G401.6 (cell line): Measurements from ENCODE around the gene RC3H2.

ENCODE experiments used
- FAIRE-seq: peaks from 2 replicates; lab custom pipeline; 2012; peaks lifted over from hg19 to GRCh38; lab: Jason Lieb, UNC

RC3H2 gene, protein sequence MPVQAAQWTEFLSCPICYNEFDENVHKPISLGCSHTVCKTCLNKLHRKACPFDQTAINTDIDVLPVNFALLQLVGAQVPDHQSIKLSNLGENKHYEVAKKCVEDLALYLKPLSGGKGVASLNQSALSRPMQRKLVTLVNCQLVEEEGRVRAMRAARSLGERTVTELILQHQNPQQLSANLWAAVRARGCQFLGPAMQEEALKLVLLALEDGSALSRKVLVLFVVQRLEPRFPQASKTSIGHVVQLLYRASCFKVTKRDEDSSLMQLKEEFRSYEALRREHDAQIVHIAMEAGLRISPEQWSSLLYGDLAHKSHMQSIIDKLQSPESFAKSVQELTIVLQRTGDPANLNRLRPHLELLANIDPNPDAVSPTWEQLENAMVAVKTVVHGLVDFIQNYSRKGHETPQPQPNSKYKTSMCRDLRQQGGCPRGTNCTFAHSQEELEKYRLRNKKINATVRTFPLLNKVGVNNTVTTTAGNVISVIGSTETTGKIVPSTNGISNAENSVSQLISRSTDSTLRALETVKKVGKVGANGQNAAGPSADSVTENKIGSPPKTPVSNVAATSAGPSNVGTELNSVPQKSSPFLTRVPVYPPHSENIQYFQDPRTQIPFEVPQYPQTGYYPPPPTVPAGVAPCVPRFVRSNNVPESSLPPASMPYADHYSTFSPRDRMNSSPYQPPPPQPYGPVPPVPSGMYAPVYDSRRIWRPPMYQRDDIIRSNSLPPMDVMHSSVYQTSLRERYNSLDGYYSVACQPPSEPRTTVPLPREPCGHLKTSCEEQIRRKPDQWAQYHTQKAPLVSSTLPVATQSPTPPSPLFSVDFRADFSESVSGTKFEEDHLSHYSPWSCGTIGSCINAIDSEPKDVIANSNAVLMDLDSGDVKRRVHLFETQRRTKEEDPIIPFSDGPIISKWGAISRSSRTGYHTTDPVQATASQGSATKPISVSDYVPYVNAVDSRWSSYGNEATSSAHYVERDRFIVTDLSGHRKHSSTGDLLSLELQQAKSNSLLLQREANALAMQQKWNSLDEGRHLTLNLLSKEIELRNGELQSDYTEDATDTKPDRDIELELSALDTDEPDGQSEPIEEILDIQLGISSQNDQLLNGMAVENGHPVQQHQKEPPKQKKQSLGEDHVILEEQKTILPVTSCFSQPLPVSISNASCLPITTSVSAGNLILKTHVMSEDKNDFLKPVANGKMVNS

GRCh38 chr9:122904823-122905710, at the start of gene RC3H2:
RC3H2 (minus strand) TSS chr9:122905359; CDS start chr9:122897509, 7,850 bp downstream.
- FAIRE-seq: peak; percentile 99

DNA sequence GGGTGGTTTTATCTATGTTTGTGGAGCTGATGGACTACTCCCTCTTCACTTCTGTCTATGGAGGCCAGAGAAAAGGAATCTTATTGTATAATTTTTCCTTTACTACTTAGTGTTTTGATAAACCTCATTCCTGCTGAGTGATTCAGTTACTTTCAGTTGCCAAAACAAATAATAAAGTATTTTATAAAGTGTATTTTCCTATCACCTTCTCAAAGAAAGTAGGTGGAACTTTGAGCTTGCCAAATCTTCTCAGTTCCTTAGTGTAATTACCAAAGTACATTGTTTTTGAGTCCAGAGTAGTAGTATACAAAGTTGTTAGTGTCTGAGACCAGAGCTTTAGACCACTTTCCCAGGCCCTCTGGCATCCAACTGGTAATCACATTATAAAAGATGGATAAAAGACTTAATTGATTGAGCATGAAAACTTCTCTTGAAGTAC, 49.1 kb upstream of the RC3H2 start:
- no peak for FAIRE-seq

DNA sequence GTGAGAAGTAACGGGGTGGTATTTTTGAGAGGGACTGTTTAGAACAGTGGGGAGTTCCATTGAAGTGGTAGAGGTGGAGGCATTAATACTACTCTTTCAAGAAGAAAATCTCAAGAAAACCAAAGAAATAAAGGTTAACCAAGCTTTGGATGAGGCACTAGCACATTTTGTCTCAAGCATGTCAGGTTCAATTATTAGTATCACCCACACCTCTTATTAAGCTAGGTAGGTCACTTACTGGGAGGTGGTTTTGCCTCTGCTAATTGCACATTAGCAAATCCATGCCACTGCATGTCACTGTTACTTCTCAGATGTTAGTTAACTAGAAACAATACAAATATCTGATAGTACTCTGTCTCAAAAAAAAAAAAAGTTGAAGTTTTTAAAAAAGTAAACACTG, 45.9 kb upstream of the RC3H2 start:
- FAIRE-seq: no peak

DNA sequence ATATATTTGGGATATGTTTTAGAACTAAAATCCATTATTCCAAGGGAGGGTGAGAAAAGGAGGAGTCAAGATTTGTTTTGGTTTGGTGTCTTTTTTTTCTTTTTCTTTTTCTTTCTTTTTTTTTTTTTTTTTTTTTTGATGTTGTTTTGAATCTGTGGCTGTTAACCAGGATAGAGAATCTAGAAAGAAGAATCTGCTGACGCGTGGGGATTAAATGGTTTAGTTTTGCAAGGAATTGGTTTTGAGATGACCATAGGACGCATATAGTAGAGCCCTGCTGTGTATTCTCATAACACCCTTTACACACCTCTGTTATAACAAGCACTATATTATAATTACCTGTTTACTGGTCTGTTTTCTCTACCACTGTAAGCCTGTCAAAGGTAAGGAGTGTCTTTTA, 45.1 kb upstream of the RC3H2 start:
- FAIRE-seq: no peak

DNA sequence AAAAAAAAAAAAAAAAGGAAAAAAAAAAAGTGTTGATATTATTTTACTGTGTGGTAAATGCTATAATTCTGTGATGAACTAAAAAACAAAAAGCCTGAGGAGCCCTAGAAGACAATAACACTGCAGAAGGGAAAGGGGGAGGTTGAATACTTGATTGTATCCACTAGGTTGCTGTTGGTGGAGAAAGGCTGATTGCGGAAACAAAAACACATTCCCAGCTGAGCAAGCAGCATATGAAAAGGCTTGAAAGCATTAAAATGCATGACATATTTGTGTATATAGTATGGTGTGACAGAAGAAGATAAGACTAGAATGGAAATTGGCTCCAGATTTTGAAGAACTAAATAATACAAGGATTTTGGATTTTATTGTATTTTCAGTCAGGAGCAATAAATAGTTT, 44.5 kb upstream of the RC3H2 start:
- no peak for FAIRE-seq

DNA sequence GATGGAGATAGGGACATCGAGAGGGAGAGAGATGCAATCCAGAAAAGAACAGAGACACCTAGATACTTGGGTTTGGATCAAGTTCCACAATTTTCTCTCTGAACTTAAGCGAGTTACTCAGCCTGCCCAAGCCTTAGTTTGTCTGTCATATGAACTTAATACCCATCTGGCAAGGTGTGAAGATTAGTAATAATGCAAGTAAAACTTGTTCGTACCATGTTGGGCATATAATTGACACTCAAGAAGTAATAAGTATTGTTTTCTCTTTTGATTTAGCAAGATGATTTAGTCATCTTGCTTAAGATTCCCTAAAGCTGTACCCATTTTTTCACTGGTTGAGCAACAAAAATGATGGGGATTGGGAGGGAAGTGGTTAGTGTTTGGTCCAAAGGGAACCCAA, 43.2 kb upstream of the RC3H2 start:
- FAIRE-seq: no peak

- no peak for FAIRE-seq
Measured at GRCh38 chr9:122946461-122947005, 41.4 kb upstream of the RC3H2 start.

DNA sequence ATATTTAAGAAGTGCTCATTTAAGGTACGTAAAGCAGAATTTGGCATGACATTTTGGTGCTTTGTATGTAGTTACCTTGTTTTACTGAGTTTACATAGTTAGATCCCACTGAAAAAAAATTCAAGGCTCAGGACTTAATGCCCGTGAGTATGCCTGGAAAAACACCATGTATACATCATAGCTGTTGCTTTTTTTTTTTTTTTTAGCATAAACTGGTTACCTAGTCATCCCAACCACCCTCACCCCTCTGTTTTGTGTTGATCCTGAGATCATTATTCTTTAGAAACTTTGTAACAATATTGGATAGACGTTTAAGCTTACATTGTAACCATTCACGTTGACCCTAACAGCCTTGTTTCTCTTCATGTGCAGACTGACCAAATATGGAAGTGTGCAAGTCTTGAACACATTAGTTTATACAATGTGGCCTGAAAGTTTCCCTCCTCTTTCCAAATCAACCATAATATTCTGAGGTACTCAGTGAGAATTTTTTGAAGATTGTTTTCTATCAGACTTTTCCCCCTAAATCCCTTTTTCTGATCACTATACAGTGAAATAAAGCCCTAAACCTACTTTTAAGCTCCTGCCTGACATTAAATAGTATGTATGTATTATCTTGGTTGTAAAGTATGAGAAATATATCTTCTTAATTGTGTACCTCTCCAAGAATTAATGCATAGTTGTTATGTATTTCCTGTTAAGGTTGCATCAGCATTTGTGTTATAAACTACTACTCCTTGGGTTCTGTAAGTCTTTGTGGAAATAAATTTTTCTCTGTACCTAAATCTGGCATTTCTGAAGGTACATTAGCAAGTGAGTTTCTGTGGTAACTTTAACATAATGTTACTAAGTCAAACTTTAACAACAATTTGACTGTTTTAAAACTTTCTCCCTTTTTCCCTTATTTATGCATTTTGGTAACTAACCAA, 40.1 kb upstream of the RC3H2 start:
- FAIRE-seq: no peak

DNA sequence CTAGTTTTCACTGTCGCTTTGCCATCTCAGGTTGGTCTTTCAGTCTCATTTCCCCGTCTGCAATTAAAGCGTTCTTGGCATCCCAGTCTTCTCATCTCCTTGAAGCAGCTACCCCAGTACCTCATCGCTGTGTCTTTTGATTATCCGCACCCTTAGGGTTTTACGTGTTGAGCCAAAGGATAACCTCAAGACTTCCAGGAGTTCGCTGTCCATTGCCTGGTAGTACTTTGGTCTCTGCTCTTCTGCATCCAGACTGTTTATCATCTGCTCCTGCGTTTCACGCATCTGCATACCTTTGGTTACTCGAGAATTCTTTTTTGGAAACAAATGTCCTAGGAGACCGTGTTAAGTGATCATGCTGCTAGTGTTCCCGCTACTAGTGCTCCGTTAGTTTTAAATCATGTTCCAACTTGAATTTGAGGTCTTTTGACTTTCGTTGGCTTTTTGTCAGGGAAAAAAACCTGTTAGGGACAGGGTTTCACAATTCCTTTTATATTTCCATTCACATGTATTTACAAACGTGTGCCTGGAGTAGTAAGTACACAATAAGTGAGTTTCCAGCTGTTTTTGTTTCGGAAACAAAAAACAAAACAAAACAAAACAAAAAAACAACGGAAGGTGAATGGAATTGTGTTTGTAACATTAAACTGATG, 36.5 kb upstream of the RC3H2 start:
- no peak for FAIRE-seq

- peak; percentile 87 for FAIRE-seq
Measured at GRCh38 chr9:122940749-122941581, 35.8 kb upstream of the RC3H2 start, which contains the start of gene RABGAP1. RABGAP1 (plus strand) TSS chr9:122941020; CDS start chr9:122957060, 16,040 bp downstream.

GRCh38 chr9:122940454-122940748, 35.2 kb upstream of the RC3H2 start:
- no peak for FAIRE-seq

DNA sequence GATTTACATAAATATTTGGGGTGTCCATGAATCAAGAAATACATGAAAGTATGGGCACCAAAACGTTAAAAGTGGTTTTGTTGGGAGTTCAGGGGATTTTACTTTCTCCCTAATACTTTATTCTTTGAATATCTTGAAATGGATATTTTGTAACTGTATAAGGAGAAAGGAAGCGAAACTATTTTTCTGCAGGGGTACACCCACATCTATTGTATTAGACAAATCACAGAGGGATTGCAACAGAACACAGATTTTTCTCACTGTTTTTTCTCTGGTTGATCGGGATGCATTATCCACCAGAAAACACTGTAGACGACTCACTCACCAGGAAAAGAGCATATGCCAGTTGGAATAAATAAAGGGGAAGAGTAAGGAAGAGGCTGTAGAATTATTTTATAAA, 34.4 kb upstream of the RC3H2 start:
- no peak for FAIRE-seq

- no peak for FAIRE-seq
Measured at GRCh38 chr9:122936883-122937282, 31.7 kb upstream of the RC3H2 start.

DNA sequence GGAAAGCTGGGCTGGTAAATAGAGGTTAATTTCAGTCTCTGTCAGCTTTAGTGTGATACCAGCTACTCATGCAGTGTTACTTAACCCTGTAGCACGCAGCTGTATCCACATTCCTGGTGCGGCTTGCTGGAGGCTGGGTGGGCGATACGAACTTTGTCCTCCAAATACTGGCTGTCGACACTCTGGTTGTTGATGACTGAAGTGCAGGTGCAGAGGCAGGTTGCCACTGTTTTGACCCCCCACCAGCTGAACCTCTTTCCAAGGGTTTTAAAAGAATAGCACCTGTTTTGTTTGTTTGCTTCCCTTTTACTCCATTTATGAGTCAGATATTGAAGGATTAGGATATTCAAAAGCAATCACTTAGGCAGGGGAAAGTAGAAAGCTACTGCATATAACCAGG, 31.3 kb upstream of the RC3H2 start:
- no peak for FAIRE-seq

DNA sequence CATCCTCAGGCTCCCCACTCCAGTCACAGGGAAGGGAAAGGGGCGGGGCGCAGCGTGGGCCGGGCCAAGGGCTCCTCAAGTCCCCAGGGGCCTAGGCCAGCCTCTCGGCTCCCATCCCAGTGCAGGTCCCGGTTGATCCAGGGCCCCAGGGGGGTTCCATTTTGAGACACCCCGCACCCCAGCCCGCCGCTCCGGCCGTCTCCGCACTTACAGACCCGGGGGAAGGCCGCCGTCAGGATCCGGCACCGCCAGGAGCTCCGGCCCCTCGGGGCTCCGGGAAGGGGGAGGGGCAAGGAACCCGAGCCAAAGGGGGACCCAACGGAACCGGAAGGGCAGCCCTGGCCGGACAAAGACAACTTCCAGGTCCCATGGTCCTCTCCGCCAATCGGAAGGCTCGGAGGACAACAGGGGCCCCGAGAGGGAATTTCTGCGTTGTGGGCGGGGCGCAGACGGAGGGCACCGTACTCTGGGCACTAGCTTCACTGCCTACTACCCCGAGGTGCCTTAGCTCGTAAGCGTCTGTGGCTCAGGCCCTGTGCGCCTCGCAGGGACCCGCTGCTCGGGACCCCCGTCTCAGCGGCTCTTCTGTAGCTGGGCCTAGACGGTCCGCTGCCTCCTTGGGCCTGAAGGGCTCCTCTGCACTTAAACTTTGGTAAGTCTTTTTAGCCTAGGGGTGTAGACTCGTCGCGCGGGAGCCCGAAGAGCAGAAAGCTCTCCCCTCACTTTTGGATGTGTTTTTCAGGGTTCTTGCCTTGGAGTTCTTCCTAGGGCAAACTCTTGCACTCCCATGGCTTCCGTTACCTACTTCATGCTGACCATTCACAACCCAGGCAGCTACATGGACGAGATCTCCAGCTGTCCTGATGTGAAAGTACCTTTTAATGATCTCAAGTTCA, 26.3 kb upstream of the RC3H2 start, which contains the start of gene ZBTB26:
TSS of gene ZBTB26 (minus strand) at position 287 of the 896 bp plus-strand sequence. CDS start 11,578 bp downstream, outside the sequence.
- peak; percentile 90 for FAIRE-seq

DNA sequence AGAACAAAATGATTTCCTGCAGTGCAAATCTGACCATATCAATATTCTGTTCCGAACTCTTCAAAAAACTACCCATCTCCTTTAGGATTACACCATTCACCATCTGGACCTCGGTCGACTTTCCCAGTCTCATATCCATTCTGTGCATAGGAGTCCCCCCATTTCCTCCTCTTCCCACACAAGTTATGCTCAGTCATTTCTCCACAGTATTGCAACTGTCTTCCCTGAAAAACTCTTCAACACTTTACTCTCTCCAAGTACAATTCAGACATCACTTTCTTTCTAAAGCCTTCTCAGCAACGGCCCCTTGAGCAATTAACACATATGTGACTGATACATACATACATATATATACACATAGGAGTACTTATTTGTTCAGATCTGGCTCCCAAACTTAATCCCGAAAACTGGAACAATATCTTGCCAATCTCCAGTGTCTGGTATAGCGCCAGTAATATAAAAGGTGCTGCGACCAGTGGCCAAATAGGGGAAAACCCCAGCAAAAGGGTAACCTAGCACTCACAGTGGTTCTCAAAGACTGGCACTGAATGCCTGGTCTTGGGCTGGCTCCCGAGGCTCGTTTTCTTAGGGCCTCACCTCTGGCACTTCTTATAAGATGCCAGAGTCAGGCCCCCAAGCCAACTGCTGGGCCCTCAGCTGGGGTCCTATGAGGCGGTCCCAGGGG, 25.5 kb upstream of the RC3H2 start:
- FAIRE-seq: no peak

- FAIRE-seq: no peak
Measured at GRCh38 chr9:122929796-122930354, 24.7 kb upstream of the RC3H2 start.
